Esophagus muscularis mucosa (tissue), 4 donors: ENCODE measurements around the gene PEX11G. TPM values are rescaled to one million over a fixed set of nuclear protein-coding genes. Genes with fewer than 3 reads are reported as not detected.

ENCODE experiments used
- DNase-seq: peaks from one replicate; pipeline ENCODE4 v3.0.0-alpha.2; 2017; ENCODE audit errors: extremely low spot score
- H3K27ac ChIP-seq, 4 donors: fragments of 200-600 bp; sonication (generic); replicated peaks in 1 of 4; 1 replicate in 3 of 4; 2 replicates in 1 of 4; pipeline ENCODE4 v1.5.1; 2016 to 2019; ENCODE audit warnings: mild to moderate bottlenecking in 1 of 4
- H3K27me3 ChIP-seq, 4 donors: fragments of 200-600 bp; sonication (generic); one replicate each; pipeline versions ENCODE4 v1.5.1 to v1.6.0; 2016 to 2019
- H3K36me3 ChIP-seq, 4 donors: fragments of 200-600 bp; sonication (generic); one replicate each; pipeline ENCODE4 v1.5.1; 2016 to 2019
- H3K4me1 ChIP-seq, 4 donors: fragments of 200-600 bp; sonication (generic); one replicate each; pipeline ENCODE4 v1.5.1; 2016 to 2019
- H3K4me3 ChIP-seq, 4 donors: fragments of 200-600 bp; sonication (generic); 1 replicate in 2 of 4; 2 replicates in 2 of 4; pipeline ENCODE4 v1.5.1; 2016 to 2019; ENCODE audit warnings: mild to moderate bottlenecking in 4 of 4, moderate library complexity in 1 of 4
- H3K9me3 ChIP-seq, 4 donors: fragments of 200-600 bp; sonication (generic); 1 replicate in 3 of 4; 2 replicates in 1 of 4; pipeline ENCODE4 v1.5.1; 2016 to 2019
- CTCF ChIP-seq, 3 experiments: fragments of 200-600 bp in 2 of 3; fragments of 450-650 bp in 1 of 3; sonication (generic) in 2 of 3; IDR thresholded peaks; one replicate each; pipeline ENCODE4 v1.5.1; 2017 to 2019; ENCODE audit warnings: antibody characterized with exemption in 3 of 3, mild to moderate bottlenecking in 2 of 3, moderate library complexity in 1 of 3
- EP300 ChIP-seq: sonication (generic); formaldehyde crosslinking; IDR thresholded peaks from one replicate; pipeline ENCODE4 v1.6.1; 2017; ENCODE audit warnings: antibody characterized with exemption
- POLR2A ChIP-seq: fragments of 450-650 bp; IDR thresholded peaks from one replicate; pipeline ENCODE4 v1.6.1; 2017; ENCODE audit warnings: antibody characterized with exemption, moderate library complexity, mild to moderate bottlenecking, low read depth
- POLR2AphosphoS5 ChIP-seq, 2 donors: sonication (generic); formaldehyde crosslinking; IDR thresholded peaks; one replicate each; pipeline ENCODE4 v1.6.1; 2017; ENCODE audit warnings: antibody characterized with exemption in 2 of 2
- WGBS: methylation state at CpG from one replicate; pipeline ENCODE4 v1.1.5; 2018; 5-methylcytosine and 5-hydroxymethylcytosine counted together
- intact Hi-C: fragments of 100-400 bp; cut with DNase I; formaldehyde crosslinking; loops from one replicate; pipeline ENCODE4 v1.15.1; 2023
- total RNA-seq, 4 donors: library from RNA; depleted of rRNA; stranded (reverse); fragments of >200 nt; gene quantifications; one replicate each; pipeline versions ENCODE4 v1.1.0 to v1.2.1, GENCODE V29; 2016

The PEX11G gene
- total RNA-seq, 4 donors from 2014 or later = 1.7 to 5.3 (median 3.7) TPM

GRCh38 chr19:7516333-7516732 is 27.5 kb upstream of the PEX11G start:
- peaks cover 21 to 39% (median 38%) of the 10 kb centered on the region in 4 donors for H3K4me1 ChIP-seq
- H3K4me3 ChIP-seq = peak overlapping the region; percentile 77 to 91 (median 81)
- peaks cover 11 to 22% (median 18%) of the 10 kb centered on the region in 4 donors for H3K36me3 ChIP-seq
- H3K27me3 ChIP-seq = no peaks in the 10 kb centered on the region
- peak overlapping the region; percentile 88 to 93 (median 90) for H3K27ac ChIP-seq
- intact Hi-C loops = loop anchor here (5.0 kb wide), 1 partner anchor 119 kb away; no protein-coding TSS in a partner anchor
- WGBS = 0% methylated on average over 4 of the region's 28 CpGs
- no peaks in the 10 kb centered on the region for H3K9me3 ChIP-seq
- DNase-seq = no peak
- TF ChIP-seq POLR2AphosphoS5 (IDR thresholded peaks at IDR 0.05) (no peak), CTCF (IDR thresholded peaks at IDR 0.05) (no peak), EP300 (no peak), POLR2A (no peak)

DNA sequence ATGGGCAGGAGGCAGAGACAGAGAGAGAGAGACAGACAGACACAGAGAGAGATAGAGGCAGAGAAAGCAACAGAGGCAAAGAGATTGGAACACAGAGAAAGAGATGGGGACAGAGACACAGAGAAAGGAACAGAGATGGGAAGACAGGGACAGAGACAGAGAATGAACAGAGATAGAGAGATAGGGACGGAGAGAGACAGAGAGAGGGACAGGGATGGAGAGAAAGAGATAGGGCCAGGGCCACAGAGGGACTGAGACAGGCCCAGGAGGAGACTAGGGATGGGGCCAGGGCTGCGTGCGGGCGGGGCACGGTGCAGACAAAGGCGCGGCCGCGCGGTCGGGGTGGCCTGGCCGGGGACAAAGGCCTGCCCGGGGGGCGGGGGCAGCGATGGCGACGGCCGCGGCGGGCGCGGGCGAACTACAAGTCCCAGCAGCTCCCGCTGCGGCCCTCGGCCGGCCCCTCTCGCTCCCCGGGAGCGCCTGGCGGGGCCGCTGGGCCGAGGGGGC is 26.9 kb upstream of the PEX11G start, which contains the start of gene ZNF358:
Gene ZNF358, plus strand, starts transcription at position 459 of the 507 bp plus-strand sequence. CDS start 3,140 bp downstream, outside the sequence.
- Histone ChIP-seq H3K36me3 (peaks cover 11 to 19% (median 17%) of the 10 kb centered on the region in 4 donors), H3K4me1 (peaks cover 21 to 38% (median 37%) of the 10 kb centered on the region in 4 donors), H3K27me3 (no peaks in the 10 kb centered on the region), H3K9me3 (no peaks in the 10 kb centered on the region), H3K4me3 (peak within 1 kb of the TSS; percentile 77 to 91 (median 81)), H3K27ac (peak within 1 kb of the TSS; percentile 88 to 93 (median 90))
- no peak for DNase-seq
- TF ChIP-seq POLR2A (no peak), POLR2AphosphoS5 (IDR thresholded peaks at IDR 0.05) (peak in 1 of 2 donors; percentile 43), CTCF (IDR thresholded peaks at IDR 0.05) (no peak)
- WGBS = 2% methylated on average over 22 of the region's 33 CpGs
- intact Hi-C loops = loop anchor here (5.0 kb wide), 1 partner anchor 118 kb away; no protein-coding TSS in a partner anchor

GRCh38 chr19:7515110-7515644 is 26.3 kb upstream of the PEX11G start:
- H3K27ac ChIP-seq = peak overlapping the region; percentile 87 to 93 (median 90)
- intact Hi-C loops = loop anchor here (5.0 kb wide), 1 partner anchor 118 kb away; no protein-coding TSS in a partner anchor
- DNase-seq = no peak
- H3K4me1 ChIP-seq = peaks cover 21 to 38% (median 37%) of the 10 kb centered on the region in 4 donors
- H3K36me3 ChIP-seq = peaks cover 8 to 14% (median 12%) of the 10 kb centered on the region in 4 donors
- peak overlapping the region; percentile 77 to 91 (median 81) for H3K4me3 ChIP-seq
- WGBS = 53% methylated on average over 13 of the region's 13 CpGs
- TF ChIP-seq POLR2A (no peak), POLR2AphosphoS5 (IDR thresholded peaks at IDR 0.05) (peak; percentile 78 to 84), EP300 (peak; percentile 56), CTCF (IDR thresholded peaks at IDR 0.05) (no peak)
- no peaks in the 10 kb centered on the region for H3K9me3 ChIP-seq
- no peaks in the 10 kb centered on the region for H3K27me3 ChIP-seq

DNA sequence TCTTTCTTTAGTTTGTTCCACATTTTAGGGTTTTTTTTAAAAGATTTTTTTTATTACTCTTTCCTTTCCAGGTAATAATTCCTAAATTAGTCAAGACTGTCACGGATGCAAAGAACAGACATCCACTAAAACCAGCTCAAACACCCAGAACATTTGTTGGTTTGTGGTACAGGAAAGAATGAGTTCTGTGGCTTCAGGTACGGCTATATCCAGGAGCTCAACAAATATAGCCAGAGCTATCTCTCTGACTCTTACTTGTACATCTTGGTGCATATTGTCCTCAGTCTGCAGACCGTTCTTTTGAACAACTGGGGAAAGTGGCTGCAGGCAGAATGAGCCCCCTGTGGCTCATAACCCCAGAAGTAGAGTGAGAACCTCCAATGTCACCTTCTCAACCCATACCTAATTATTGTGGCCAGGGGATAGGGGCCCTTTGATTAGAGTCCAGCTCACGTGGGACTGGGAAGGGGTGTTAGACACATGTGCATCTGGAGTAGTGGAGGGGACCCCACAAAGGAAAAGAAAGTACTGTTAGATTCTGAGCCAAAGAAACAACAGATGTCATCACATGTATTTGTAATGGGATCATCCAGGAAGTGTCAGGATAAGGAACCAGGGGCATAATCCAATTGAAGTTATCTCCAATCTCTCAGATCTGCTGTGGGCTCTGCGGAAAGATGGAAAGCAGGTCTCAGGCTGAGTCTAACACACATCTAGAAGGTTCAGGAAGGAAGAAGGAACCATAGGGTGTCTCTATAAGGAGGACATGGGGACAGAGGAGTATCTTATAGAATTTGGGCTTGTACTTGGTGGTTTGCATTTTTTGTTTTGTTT is 25.2 kb upstream of the PEX11G start:
- Histone ChIP-seq H3K36me3 (peaks cover 0 to 2% (median under 1%) of the 10 kb centered on the region in 4 donors), H3K9me3 (no peaks in the 10 kb centered on the region), H3K4me3 (no peak overlapping the region), H3K4me1 (peaks cover 21 to 38% (median 37%) of the 10 kb centered on the region in 4 donors), H3K27ac (peak overlapping the region; percentile 87 to 93 (median 90)), H3K27me3 (no peaks in the 10 kb centered on the region)
- WGBS = 91% methylated on average over 5 of the region's 5 CpGs
- no peak for DNase-seq
- TF ChIP-seq POLR2AphosphoS5 (IDR thresholded peaks at IDR 0.05) (no peak), CTCF (IDR thresholded peaks at IDR 0.05) (no peak), POLR2A (no peak), EP300 (no peak)
- intact Hi-C loops = no loop called here
